Cardiac septum (tissue), 1 donor: ENCODE results near the gene DYNC1LI2. TPM values are rescaled to one million over a fixed set of nuclear protein-coding genes. Genes with fewer than 3 reads are reported as not detected.

Experiments
- DNase-seq: peaks from one replicate; pipeline ENCODE4 v3.0.0-alpha.2; 2020; ENCODE audit warnings: low spot score
- intact Hi-C: fragments of 100-400 bp; cut with DNase I; formaldehyde crosslinking; loops from one replicate; pipeline ENCODE4 v1.14.0; 2022
- total RNA-seq: library from RNA; stranded (reverse); fragmentation: NEBNext Ultra II Directional; extraction: Animal tissue kit (Norgen Biotek cat#: 25700); gene quantifications from one replicate; pipeline ENCODE4 v1.2.1, GENCODE V29; 2021
- donor health status: DM: no; HTN: no; CAD: no.

DYNC1LI2 gene
- total RNA-seq, 1 donor from 2014 or later = 123 TPM

DNA sequence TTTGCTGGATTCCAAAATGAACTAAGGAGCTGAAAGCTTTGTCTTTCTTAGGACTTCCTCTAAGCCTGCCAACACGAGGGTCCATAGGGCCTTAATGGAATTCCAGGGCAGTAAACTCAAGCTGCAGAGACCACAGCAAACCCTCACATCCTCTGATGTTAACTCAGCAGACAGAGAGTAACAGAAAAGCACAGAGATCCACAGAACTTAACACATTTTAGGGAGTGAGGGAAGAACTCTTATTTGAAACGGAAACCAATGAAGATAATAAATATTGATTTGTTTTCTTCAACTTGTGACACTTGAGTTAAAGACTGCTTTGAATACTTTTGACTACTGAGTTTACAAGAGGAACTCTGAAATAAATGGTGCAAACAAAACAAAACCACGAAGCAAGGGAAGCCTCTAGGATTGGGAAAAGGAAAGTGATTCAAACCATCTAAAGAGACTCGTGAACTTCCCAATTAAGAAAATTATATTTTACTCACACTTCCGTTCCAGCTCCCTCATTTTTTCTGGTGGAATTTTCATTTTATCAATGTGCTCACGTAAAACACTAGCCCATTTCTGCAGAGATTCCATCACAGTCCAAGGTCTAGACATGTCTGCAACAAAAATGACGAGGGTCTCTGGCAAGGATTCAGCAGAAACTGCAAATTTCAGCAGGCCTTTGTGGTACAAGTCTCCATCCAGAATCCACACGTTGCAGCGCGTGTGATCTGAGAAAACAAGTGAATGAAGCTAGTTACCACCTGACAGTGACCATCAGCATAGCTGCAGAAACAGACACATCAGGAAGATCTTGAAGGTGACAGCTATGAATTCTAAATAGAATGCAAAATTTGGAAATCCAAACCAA, 9.2 kb downstream of the DYNC1LI2 start:
- no peak for DNase-seq

DNA sequence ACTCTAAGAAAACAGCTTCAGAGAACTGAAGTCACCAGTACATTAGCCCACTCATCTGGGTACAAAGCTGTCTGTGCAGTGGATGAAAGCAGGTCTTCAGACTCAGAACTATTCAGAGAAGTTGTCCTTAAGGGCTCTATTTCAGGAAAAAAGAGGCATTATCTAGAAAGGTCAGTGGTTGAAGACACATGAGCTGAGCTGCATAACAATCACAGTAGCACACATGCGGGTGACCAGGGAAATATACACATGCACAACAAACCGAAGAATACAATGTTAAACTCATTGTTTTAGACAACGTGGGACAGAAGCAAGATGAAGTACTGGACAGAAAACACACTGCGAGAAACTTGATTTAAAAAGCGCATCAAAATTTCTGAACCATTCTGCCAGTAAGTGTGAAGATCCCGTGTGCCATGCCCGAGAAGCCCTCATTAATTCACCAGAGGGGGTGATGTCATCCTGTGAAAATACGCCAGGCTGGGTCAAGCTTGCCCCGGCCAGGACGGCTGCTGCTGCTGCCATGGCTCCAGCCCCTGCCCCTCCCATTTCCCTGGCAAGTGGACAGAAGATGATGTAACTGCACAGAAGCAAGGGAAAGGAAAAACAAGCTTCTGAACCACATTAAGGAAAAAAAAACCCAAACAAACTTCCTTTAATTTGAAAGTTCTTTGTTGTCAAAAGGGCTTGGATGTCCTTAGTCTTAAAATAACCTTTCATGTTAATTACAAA, 10.1 kb downstream of the DYNC1LI2 start:
- intact Hi-C loops = loop anchor here (1.0 kb wide), 1 partner anchor 10 kb away; the partner anchor contains the start of gene DYNC1LI2
- DNase-seq = peak; percentile 93

More for the DNA sequence above, 9.2 kb downstream of the DYNC1LI2 start:
- intact Hi-C loops = loop anchor here (1.0 kb wide), 1 partner anchor 9 kb away; the partner anchor contains the start of gene DYNC1LI2

DNA sequence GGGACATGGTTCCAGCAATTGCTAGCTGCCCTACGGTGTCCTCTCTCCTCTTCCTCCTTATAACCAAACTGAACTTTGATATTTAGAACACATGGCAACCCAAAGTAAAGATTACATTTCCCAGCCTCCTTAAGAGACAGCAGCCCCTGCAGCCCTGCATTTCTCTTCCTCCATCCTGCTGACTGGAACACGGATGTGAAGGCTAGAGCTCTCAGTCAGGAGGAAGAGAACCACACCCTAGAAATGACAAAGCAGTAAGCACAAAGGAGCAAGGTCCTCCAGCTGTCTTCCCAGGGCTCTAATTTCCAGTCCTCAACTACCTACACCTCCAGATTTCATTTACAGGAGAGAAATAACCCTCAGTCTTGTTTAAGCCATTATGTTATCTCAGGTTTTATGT, 10.9 kb downstream of the DYNC1LI2 start:
- intact Hi-C loops = no loop called here

DNA sequence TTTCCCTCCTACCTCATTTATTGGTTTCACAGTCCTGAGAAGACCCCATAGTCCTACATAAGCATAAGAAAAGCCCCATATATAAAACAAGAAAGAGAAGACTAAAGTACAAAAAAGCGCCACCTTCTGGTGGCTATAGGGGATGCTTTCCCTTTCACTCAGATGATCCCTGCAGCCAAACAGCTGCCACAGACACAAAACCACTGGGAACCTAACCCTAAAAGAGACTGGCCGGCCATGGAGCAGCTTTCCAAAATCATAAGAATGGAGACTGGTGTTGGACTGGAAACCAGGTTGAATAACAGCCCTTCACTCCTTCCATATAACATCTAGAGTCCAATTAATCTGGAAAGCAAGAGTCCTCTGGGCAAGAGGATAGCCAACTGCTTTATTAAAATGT, 11.4 kb downstream of the DYNC1LI2 start:
- DNase-seq = no peak
- intact Hi-C loops = no loop called here

More for the DNA sequence above, 10.9 kb downstream of the DYNC1LI2 start:
- no peak for DNase-seq

DNA sequence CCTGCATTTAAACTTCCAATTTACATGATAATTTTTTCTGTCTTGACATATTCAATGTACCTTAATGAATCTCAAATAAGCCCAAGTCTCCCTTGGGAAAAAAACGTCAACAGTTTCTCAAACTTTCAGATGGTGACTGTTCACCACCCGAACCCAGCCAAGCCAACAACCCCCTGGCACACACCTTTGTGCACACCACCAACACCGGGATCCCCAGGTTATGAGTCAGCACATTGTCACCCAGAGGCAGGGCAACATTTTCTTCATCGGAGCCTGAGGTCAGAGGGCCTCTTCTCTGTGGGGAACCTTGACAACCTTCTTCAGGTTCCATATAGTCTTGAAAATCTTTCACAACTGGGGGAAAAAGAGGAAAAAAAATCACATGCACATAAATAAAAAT, 15.5 kb downstream of the DYNC1LI2 start:
- intact Hi-C loops = no loop called here

DNA sequence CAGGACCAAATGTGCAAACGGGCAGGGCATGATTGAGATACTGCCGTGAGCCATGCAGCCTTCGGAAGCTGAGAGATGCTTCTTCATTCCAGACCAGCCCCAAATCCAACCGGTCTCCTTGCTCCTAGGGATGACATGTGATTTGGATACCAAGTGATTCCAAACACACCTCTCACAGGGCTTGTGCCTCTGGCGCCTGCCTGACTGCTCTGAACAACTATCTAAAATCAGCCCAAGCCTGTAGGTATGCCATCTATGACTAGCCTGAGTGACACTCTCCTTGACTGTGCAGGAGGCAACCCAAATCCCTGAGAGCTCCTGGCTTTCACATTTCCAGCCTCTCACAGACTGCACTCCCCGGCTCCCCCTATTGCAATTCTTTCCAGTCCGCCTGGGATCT, 20.3 kb downstream of the DYNC1LI2 start:
- DNase-seq = no peak
- intact Hi-C loops = no loop called here

More for the DNA sequence above, 15.5 kb downstream of the DYNC1LI2 start:
- no peak for DNase-seq

DNA sequence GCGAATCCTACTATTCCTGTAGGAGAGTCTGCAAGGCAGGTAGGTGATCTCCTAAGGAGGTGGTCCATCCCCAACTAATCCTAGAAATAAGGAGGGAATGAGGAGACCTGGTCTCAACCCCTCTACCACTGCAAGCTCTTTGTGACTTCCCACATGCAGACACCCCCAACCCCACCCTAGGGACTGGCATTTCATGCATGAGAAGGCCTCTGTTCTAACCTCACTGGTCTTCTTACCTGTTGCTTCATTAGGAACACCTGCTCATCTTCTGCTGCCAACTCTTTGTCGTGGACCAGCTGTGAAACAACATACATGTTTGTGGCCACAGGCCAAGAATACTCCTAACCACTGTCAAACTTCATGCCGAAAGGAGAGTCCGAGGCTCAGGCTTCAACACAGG, 22.6 kb downstream of the DYNC1LI2 start:
- intact Hi-C loops = loop anchor here (5.0 kb wide), 1 partner anchor 138 kb away; no protein-coding TSS in a partner anchor
- DNase-seq = no peak

DNA sequence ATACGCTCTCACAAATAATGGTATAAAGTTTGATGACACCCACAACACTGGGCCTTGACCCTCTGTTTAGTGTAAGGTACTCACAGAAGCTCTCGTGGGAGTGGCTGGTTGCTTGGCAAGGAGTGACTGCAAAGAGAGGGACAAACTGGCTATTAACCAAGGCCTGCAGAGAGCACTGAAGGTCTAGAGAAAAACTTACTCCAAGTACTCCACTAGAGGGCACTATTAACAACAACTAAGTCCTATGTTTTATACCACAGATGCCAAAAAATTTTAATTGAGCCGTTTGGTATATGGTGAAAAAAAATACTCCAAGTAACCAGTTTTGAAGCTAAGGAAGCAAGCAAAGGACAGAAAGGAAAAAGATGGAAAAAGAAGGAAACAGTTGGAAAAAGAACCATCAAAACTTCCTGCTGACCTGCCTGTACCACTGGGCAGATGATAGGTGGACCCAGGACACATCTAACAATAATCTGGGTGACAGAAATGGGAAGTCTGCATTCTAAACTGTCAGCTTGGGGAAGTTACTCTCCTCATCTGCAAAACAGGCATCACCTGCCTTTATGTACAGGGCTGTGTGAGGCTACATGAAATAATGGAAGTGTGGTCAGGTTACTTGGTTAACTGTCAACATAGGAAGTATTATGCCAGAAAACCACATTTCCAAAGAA, 23.2 kb downstream of the DYNC1LI2 start:
- intact Hi-C loops = loop anchor here (5.0 kb wide), 1 partner anchor 139 kb away; no protein-coding TSS in a partner anchor
- DNase-seq = no peak

DNA sequence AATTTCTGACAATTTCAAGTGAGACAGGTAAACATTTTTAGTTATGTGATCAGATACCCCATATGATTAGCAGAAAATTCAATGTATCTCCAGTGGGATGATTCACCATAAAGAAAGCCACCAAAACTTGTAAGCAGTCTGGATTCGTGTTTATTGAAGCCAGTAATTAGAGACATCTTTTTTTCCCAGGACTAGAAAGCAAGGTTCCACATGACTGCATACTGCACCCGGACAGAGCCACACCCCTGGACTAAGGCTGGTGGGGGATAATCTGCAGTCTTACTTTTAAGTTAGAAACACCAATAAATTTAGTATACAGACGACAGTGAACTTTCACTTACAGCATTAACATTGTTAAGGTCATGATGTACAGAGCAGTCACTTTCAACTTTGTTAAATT, 30.6 kb downstream of the DYNC1LI2 start:
- intact Hi-C loops = no loop called here

DNA sequence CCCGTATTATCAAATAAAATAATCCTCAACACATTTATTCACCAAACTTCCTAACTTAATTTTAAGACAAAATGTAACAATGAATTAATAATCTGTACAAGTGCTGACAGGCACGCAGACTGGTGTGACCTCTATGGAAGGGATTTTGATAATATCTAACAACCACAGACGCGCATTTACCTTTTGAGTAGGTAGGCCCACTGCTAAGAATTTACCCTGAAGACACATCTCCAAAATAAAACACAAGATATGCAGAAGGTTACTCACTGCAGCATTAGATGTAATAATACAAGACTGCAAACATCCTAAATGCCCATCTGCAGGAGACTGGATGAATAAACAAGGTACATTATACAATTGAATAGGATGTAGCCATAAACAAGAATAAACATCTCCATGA, 32.2 kb downstream of the DYNC1LI2 start:
- no peak for DNase-seq
- intact Hi-C loops = no loop called here

More for the DNA sequence above, 30.6 kb downstream of the DYNC1LI2 start:
- DNase-seq = no peak

DNA sequence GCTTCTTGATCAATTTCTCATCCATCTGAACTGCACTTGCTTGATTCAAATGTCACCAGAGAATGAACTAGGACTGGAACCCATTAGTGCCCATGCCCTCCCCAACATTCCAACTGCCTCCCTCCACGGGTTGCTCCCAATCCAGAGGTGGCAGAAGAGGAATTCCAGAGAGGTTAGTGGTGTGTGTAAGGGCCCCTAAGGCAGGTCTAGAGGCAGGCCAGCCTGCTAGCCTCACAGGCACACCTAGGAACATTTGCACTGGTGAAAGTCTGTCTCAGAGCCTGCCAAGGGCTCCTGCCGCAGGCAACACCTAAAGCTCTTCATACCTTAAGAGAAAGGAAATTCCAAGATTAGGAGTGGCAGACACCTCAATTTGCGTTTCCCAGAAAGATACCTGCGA, 33.6 kb downstream of the DYNC1LI2 start:
- no peak for DNase-seq
- intact Hi-C loops = no loop called here

DNA sequence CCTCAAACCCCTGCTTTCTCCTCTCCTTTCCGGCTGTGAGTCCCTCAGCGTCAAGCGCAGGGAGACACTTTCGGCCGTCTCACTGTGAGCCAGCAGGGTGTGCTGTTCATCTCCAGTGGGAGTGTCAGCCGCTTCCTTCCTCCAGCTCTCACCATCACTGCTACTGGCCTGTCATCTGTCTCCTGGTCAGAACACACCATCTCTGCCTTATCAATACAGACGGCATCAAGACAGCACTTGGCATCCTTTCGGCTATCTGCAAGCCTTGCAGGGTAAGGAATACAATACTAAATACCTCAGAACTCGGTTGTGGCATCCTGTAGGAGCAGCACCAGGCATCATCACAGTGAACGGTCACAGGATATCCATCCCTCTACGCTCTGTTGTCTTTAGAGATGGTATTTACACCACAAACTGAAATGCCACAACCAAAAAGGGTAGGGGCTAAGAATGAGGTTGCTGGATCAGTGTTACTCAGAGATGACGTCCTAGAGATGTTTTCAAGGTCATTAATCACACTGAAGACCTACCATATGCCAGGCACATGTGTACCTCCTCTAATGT, 34.2 kb downstream of the DYNC1LI2 start:
- intact Hi-C loops = no loop called here
- DNase-seq = no peak

DNA sequence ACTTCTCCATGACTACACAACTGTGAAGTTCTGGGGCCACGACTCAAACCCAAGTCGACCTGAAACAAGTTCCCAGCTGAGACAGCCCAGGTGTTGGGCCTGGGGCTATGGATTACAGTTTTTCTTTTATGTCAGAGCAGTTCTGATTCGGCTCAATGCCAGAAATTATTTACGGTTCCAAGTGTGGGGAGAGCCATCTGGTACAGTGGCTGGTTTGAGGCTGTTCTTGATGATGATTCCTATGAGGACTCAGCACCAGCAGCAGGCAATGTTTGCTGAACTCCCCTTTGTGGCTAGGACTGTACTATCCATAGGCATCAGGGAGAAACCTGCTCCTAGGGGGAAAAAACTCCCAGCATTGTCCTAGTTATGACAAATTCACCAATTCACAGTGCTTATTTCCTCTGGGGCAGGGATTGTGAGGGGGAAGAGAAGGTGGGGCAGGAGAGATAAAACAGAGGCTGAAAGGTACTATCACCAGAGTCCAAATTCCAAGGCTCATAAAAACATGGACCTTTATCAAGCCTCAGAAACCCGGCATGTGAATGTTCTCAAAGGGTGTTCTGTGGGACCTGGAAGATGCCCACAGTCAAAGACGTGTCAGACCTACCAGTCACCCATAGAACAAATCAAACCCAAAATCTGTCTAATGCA, 36.6 kb downstream of the DYNC1LI2 start:
- intact Hi-C loops = no loop called here
- no peak for DNase-seq

DNA sequence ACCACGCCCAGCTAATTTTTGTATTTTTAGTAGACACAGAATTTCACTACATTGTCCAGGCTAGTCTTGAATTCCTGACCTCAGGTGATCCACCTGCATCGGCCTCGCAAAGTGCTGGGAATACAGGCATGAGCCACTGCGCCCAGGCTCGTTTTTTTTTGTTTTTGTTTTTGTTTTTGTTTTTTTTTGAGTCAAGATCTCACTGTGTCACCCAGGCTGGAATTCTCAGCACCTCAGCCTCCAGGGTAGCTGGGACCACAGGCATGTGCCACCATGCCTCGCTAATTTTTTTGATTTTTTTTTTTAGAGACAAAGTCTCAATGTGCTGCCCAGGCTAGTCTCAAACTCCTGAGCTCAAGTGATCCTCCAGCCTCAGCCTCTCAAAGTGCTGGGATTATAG, 37.3 kb downstream of the DYNC1LI2 start:
- no peak for DNase-seq
- intact Hi-C loops = no loop called here

DNA sequence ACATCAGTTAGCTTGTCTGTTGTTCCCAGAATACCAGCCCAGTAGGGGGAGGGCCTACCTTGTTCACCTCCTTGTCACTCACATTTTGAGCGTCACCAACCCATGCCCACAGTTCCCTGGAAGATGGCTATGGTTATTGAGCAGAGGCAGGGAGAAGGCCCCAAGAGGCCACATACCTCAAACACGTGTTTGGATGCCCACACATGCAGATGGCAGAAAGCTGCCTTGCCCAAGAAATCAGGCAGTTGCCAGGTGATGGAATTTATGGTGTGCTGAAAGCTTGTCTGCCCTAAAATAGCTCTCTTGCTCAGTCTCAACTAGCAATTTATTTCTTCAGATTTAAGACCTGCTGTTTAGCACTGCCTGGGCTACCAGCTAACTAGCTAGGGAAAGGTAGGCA, 38.3 kb downstream of the DYNC1LI2 start:
- intact Hi-C loops = no loop called here
- DNase-seq = no peak

DNA sequence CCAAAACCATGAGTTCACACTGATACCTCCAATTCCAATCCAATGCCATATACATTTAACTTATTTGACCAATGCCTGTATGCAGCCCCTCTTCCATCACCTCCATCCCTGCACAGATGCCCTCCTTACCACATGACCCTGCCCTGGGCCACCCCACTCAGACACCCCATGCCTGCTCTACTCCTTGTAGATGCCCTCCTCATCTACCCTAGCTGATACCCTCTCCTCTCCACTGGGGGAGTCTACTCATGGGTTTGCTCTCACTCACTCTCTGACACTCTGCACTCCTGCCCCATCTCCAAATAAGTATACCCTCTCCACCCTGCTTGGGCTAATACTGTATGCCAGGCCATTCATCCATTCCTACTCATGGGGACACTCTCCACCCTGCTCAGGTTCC, 38.9 kb downstream of the DYNC1LI2 start:
- no peak for DNase-seq
- intact Hi-C loops = no loop called here

DNA sequence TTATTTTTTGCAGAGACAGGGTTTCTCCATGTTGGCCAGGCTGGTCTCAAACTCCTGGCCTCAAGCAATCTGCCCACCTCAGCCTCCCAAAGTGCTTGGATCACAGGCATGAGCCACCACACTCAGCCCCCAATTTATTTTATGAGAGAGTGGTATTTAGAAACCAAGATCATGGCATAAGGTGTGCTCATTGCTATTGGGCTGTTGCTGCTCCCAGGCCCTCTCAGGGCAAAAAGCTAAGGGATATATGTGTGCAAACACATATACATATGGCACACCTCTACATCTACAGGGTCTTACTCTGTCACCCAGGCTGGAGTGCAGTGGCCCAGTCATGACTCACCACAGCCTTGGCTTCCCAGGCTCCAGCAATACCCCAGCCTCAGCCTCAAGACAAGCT, 39.8 kb downstream of the DYNC1LI2 start:
- DNase-seq = no peak
- intact Hi-C loops = no loop called here

DNA sequence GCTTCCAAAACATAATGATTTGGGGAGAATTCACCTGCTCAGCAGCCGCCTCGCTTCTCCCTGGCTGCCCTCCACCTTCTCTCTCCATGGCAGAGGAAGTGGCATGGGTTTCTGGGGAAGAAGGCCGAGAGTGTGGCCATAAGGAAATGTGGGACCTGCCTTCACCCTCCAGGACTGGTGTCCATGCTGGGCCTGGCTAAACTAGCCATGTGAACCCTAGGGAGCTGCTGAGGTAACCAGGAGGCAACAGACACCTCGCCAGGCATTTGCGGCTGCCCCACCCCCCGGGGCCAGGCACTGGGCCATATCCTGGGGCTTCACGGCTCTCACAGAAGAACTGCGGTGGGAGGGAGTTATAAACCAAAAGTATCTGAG, 44.9 kb downstream of the DYNC1LI2 start:
- intact Hi-C loops = no loop called here
- no peak for DNase-seq

DNA sequence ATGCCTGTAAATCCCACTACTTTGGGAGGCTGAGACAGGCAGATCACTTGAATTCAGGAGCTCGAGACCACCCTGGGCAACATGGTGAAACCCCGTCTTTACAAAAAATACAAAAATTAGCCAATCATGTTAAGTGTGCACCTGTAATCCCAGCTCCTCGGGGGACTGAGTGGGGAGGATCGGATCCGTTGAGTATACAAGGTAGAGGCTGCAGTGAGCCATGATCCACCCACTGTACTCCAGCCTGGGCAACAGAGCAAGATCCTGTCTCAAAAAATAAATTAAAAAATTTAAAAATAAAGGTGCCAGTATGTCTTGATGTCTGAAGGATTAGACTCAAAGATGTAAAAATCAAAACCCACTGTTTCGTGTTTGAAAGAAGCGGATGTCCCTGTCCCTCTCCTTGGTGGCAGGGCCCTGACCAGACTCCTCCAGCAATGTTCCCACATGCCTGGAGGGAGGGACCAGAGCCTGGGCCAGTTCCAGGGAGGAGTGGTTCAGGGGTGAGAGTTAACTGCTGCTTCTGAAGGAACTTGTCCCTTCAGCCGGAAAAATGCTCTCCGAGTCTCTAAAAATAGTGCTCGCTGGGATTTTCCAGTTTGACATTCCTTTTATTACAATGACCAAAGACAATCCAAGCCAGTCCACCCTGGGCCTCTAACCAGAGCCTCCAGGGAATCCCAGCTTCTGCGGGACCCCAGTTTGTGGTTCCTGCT, 45.5 kb downstream of the DYNC1LI2 start:
- intact Hi-C loops = no loop called here

More for the DNA sequence above, 45.5 kb downstream of the DYNC1LI2 start:
- no peak for DNase-seq
